ENCODE results near the gene HAO1. TPM values are rescaled to one million over a fixed set of nuclear protein-coding genes. Genes with fewer than 3 reads are reported as not detected.

Gene HAO1
- total RNA-seq, result not detected in 2 replicates

GRCh38 chr20:7940341-7940740 lies at the start of gene HAO1:
TSS of gene HAO1 (minus strand) at chr20:7940458. CDS start at chr20:7940422, 36 bp downstream.
- FAIRE-seq (no peak), DNase-seq (ENCODE audit: low read depth) (no peak)
- TF ChIP-seq, protein P1, sequence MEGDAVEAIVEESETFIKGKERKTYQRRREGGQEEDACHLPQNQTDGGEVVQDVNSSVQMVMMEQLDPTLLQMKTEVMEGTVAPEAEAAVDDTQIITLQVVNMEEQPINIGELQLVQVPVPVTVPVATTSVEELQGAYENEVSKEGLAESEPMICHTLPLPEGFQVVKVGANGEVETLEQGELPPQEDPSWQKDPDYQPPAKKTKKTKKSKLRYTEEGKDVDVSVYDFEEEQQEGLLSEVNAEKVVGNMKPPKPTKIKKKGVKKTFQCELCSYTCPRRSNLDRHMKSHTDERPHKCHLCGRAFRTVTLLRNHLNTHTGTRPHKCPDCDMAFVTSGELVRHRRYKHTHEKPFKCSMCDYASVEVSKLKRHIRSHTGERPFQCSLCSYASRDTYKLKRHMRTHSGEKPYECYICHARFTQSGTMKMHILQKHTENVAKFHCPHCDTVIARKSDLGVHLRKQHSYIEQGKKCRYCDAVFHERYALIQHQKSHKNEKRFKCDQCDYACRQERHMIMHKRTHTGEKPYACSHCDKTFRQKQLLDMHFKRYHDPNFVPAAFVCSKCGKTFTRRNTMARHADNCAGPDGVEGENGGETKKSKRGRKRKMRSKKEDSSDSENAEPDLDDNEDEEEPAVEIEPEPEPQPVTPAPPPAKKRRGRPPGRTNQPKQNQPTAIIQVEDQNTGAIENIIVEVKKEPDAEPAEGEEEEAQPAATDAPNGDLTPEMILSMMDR (IDR thresholded peaks at IDR 0.05; ENCODE audit: insufficient read depth, low read length, severe bottlenecking), result no peak
- Histone ChIP-seq H3K27me3 (ENCODE audit: control insufficient read depth, insufficient read depth, low read length) (no peaks in the 10 kb centered on the region), H3K36me3 (ENCODE audit: control insufficient read depth, insufficient read depth, low read length) (no peaks in the 10 kb centered on the region), H3K4me3 (ENCODE audit: low read depth, low read length) (no peak within 1 kb of the TSS)

DNA sequence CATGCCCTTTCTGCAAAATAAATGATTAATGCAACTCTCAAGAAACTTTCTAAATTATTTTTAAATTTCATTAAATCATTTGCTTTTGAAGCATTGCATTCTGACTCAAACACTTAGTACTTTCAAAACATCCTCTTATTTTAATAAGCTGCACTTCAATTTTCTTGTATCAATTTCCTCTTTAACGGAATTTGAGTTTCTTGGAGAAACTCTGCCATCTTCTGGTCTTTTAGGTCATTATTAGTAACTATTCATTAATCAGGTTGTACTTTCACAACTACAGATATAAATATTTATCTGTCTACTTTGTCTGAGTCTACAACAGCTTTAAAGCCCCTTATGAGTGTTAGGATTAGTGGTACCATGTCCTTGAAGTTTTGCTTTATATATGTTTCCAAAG lies 49.1 kb upstream of the HAO1 start:
- TF ChIP-seq, protein P1 (IDR thresholded peaks at IDR 0.05; ENCODE audit: insufficient read depth, low read length, severe bottlenecking), result no peak
- DNase-seq (ENCODE audit: low read depth) (no peak), FAIRE-seq (no peak)
- Histone ChIP-seq H3K36me3 (ENCODE audit: control insufficient read depth, insufficient read depth, low read length) (no peaks in the 10 kb centered on the region), H3K27me3 (ENCODE audit: control insufficient read depth, insufficient read depth, low read length) (no peaks in the 10 kb centered on the region), H3K4me3 (ENCODE audit: low read depth, low read length) (no peak overlapping the region)

- FAIRE-seq (no peak), DNase-seq (ENCODE audit: low read depth) (no peak)
- TF ChIP-seq, protein P1 (IDR thresholded peaks at IDR 0.05; ENCODE audit: insufficient read depth, low read length, severe bottlenecking), result no peak
- no peaks in the 10 kb centered on the region for H3K27me3 ChIP-seq (ENCODE audit: control insufficient read depth, insufficient read depth, low read length)
- no peak overlapping the region for H3K4me3 ChIP-seq (ENCODE audit: low read depth, low read length)
- no peaks in the 10 kb centered on the region for H3K36me3 ChIP-seq (ENCODE audit: control insufficient read depth, insufficient read depth, low read length)
Observed at GRCh38 chr20:7985916-7986315, 45.7 kb upstream of the HAO1 start.

- Histone ChIP-seq H3K36me3 (ENCODE audit: control insufficient read depth, insufficient read depth, low read length) (no peaks in the 10 kb centered on the region), H3K4me3 (ENCODE audit: low read depth, low read length) (no peak overlapping the region), H3K27me3 (ENCODE audit: control insufficient read depth, insufficient read depth, low read length) (no peaks in the 10 kb centered on the region)
- TF ChIP-seq, protein P1 (IDR thresholded peaks at IDR 0.05; ENCODE audit: insufficient read depth, low read length, severe bottlenecking), result no peak
- FAIRE-seq (no peak), DNase-seq (ENCODE audit: low read depth) (no peak)
Observed at GRCh38 chr20:7984192-7984591, 43.9 kb upstream of the HAO1 start.

DNA sequence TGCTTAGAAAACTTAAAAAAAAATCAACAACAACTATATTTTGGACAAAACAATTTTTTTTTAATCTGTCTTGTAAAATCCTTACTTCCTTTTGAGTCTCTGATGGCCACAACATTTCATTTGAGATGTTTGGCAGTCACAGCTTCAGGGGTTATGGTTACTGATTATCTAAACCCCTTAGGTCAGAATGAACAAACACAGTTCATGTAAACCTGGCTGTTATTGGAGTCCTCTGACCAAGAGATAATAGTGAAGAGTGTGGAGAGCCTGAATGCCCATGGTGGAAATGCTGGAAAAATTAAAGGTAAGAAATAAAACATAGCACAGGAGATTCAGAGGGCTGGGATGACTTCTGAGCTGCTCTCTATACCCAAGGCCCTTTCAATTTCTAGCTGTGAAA lies 41.1 kb upstream of the HAO1 start:
- H3K4me3 ChIP-seq (ENCODE audit: low read depth, low read length), result no peak overlapping the region
- FAIRE-seq, result no peak

More for the DNA sequence above, 41.1 kb upstream of the HAO1 start:
- H3K36me3 ChIP-seq (ENCODE audit: control insufficient read depth, insufficient read depth, low read length), result no peaks in the 10 kb centered on the region
- TF ChIP-seq, protein P1 (IDR thresholded peaks at IDR 0.05; ENCODE audit: insufficient read depth, low read length, severe bottlenecking), result no peak
- H3K27me3 ChIP-seq (ENCODE audit: control insufficient read depth, insufficient read depth, low read length), result no peaks in the 10 kb centered on the region
- DNase-seq (ENCODE audit: low read depth), result no peak
